ENCODE data around the gene ZFAND3.

The ZFAND3 gene

GRCh38 chr6:37848371-37848770 lies 28.8 kb downstream of the ZFAND3 start:
- TF ChIP-seq CTCF (conservative IDR thresholded peaks at IDR 0.05; ENCODE audit: control insufficient read depth, insufficient read depth, low read depth, low read length), result no peak
- DNase-seq (ENCODE audit: low read depth), result no peak
- H3K4me3 ChIP-seq (ENCODE audit: control insufficient read depth, low read depth, low read length), result no peak overlapping the region

GRCh38 chr6:37850260-37850659 lies 30.7 kb downstream of the ZFAND3 start:
- no peak overlapping the region for H3K4me3 ChIP-seq (ENCODE audit: control insufficient read depth, low read depth, low read length)
- DNase-seq (ENCODE audit: low read depth), result no peak
- TF ChIP-seq CTCF (conservative IDR thresholded peaks at IDR 0.05; ENCODE audit: control insufficient read depth, insufficient read depth, low read depth, low read length), result no peak

GRCh38 chr6:37850728-37851285 lies 31.3 kb downstream of the ZFAND3 start:
- no peak for TF ChIP-seq CTCF (conservative IDR thresholded peaks at IDR 0.05; ENCODE audit: control insufficient read depth, insufficient read depth, low read depth, low read length)
- DNase-seq (ENCODE audit: low read depth), result no peak
- no peak overlapping the region for H3K4me3 ChIP-seq (ENCODE audit: control insufficient read depth, low read depth, low read length)

- H3K4me3 ChIP-seq (ENCODE audit: control insufficient read depth, low read depth, low read length), result no peak overlapping the region
- TF ChIP-seq CTCF (conservative IDR thresholded peaks at IDR 0.05; ENCODE audit: control insufficient read depth, insufficient read depth, low read depth, low read length), result no peak
- DNase-seq (ENCODE audit: low read depth), result no peak
Observed at GRCh38 chr6:37851997-37852524, 32.5 kb downstream of the ZFAND3 start.

- DNase-seq (ENCODE audit: low read depth), result no peak
- H3K4me3 ChIP-seq (ENCODE audit: control insufficient read depth, low read depth, low read length), result no peak overlapping the region
- TF ChIP-seq CTCF (conservative IDR thresholded peaks at IDR 0.05; ENCODE audit: control insufficient read depth, insufficient read depth, low read depth, low read length), result no peak
Observed at GRCh38 chr6:37856285-37856684, 36.8 kb downstream of the ZFAND3 start.

GRCh38 chr6:37858363-37858762 lies 38.8 kb downstream of the ZFAND3 start:
- DNase-seq (ENCODE audit: low read depth), result no peak
- H3K4me3 ChIP-seq (ENCODE audit: control insufficient read depth, low read depth, low read length), result no peak overlapping the region
- no peak for TF ChIP-seq CTCF (conservative IDR thresholded peaks at IDR 0.05; ENCODE audit: control insufficient read depth, insufficient read depth, low read depth, low read length)
